ENCODE results near the gene SCGB1D1. TPM values are rescaled to one million over a fixed set of nuclear protein-coding genes. Genes with fewer than 3 reads are reported as not detected.

Gene SCGB1D1
- total and polyA plus RNA-seq, 2 experiments from 2014 or later = not detected

DNA sequence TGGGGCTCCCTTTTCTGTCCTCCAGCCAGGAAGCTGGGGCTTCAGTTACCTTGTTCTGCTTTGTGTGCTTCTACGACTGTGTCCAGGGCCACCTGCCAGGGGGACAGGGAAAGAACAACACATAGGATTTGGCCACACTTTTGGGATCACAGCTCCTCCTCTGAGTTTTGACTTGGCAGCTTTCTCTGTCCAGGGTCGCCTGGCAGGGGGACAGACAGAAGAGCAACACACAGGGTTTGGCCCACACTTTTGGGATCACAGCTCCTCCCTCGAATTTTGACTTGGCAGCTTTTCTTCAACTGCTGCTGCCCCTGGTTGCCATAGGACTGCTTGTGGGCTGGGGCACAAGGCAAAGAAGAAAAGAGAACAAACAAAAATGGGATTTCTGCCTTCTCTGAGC is 47.1 kb upstream of the SCGB1D1 start:
- H3K79me2 ChIP-seq (ENCODE audit: insufficient read depth) = no peaks in the 10 kb centered on the region
- DNase-seq = no peak
- H3K36me3 ChIP-seq (ENCODE audit: low read depth) = no peaks in the 10 kb centered on the region
- no peaks in the 10 kb centered on the region for H3F3A ChIP-seq (ENCODE audit: insufficient read depth)
- no peak overlapping the region for H3K4me2 ChIP-seq (ENCODE audit: unreplicated experiment)
- H3K9me3 ChIP-seq (ENCODE audit: low read depth) = no peaks in the 10 kb centered on the region
- WGBS, 2 experiments (ENCODE audit: low coverage in 1 of 2, low lambda C conversion rate in 2 of 2, missing lambda C conversion rate in 2 of 2) = 19 to 22% methylated on average over 3 of the region's 3 CpGs
- H3K27ac ChIP-seq = no peak overlapping the region
- H3K27me3 ChIP-seq (replicated peaks; ENCODE audit: insufficient read depth) = no peaks in the 10 kb centered on the region
- no peak for TF ChIP-seq EZH2 (IDR thresholded peaks at IDR 0.05; ENCODE audit: insufficient read depth, poor library complexity, severe bottlenecking)
- no peak for TF ChIP-seq EZH2phosphoT487 (IDR thresholded peaks at IDR 0.05; ENCODE audit: insufficient read depth, low read depth)
- H4K20me1 ChIP-seq (ENCODE audit: insufficient read depth) = no peaks in the 10 kb centered on the region
- H3K4me1 ChIP-seq (ENCODE audit: insufficient read depth) = no peaks in the 10 kb centered on the region
- no peak overlapping the region for H3K4me3 ChIP-seq
- H3K9ac ChIP-seq = no peak overlapping the region
- in situ Hi-C loops (cut with MboI) = no loop called here
- H3K9me2 ChIP-seq (ENCODE audit: insufficient read depth) = no peaks in the 10 kb centered on the region
- no peak overlapping the region for H2AFZ ChIP-seq

DNA sequence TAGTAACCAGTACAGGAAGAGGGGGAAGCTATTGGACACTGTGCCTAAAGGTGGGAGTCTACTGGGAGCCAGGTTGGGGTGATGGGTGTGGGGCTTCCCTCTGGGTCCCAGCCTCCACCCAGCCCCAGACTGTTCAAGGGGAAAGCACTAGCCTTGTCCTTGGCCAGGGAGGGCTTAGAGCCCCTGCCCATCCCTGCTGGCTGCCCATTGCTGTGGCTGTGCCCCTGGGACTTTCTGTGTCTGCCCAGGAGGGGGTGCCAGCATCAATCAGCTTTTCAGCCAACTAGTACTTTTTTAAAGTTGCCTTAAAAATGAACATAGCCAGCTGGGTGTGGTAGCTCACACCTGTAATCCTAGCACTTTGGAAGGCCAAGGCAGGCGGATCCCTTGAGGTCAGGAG is 46.3 kb upstream of the SCGB1D1 start:
- Histone ChIP-seq H4K20me1 (ENCODE audit: insufficient read depth) (no peaks in the 10 kb centered on the region), H3K4me2 (ENCODE audit: unreplicated experiment) (no peak overlapping the region), H2AFZ (no peak overlapping the region), H3K9me2 (ENCODE audit: insufficient read depth) (no peaks in the 10 kb centered on the region), H3K9me3 (ENCODE audit: low read depth) (no peaks in the 10 kb centered on the region), H3K79me2 (ENCODE audit: insufficient read depth) (no peaks in the 10 kb centered on the region), H3K27ac (no peak overlapping the region), H3K9ac (no peak overlapping the region), H3F3A (ENCODE audit: insufficient read depth) (no peaks in the 10 kb centered on the region), H3K4me1 (ENCODE audit: insufficient read depth) (no peaks in the 10 kb centered on the region), H3K36me3 (ENCODE audit: low read depth) (no peaks in the 10 kb centered on the region), H3K4me3 (no peak overlapping the region), H3K27me3 (replicated peaks; ENCODE audit: insufficient read depth) (no peaks in the 10 kb centered on the region)
- 100% methylated on average over 1 of the region's 1 CpG for WGBS, 2 experiments (ENCODE audit: low coverage in 1 of 2, low lambda C conversion rate in 2 of 2, missing lambda C conversion rate in 2 of 2)
- TF ChIP-seq EZH2 (IDR thresholded peaks at IDR 0.05; ENCODE audit: insufficient read depth, poor library complexity, severe bottlenecking) (no peak), EZH2phosphoT487 (IDR thresholded peaks at IDR 0.05; ENCODE audit: insufficient read depth, low read depth) (no peak)
- no peak for DNase-seq
- in situ Hi-C loops (cut with MboI) = no loop called here

DNA sequence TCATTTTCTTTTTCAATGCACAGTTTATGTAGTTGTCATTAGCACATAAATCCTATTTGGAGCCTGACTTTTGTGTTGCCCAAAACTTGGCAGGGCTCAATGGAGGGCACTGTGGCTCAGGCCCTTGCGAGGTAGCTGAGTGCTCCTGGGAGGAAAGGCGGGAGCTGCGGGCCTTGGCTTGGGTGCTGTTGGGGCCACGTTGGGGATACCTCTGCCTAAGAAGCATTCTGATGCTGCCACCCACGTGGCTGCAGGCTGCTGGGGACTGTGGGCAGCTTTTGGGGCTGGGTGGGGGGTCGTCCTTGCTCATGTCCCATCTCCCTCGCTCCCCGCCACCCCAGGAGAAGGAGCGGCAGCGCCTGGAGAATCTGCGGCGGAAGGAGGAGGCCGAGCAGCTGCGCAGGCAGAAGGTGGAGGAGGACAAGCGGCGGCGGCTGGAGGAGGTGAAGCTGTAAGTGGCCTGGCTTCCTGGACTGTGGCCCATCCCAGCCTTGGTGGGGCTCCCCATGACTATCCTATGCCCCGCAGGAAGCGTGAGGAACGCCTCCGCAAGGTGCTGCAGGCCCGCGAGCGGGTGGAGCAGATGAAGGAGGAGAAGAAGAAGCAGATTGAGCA is 45.3 kb upstream of the SCGB1D1 start:
- TF ChIP-seq EZH2phosphoT487 (IDR thresholded peaks at IDR 0.05; ENCODE audit: insufficient read depth, low read depth) (no peak), EZH2 (IDR thresholded peaks at IDR 0.05; ENCODE audit: insufficient read depth, poor library complexity, severe bottlenecking) (no peak)
- DNase-seq = no peak
- in situ Hi-C loops (cut with MboI) = no loop called here
- H3K9ac ChIP-seq = no peak overlapping the region
- H4K20me1 ChIP-seq (ENCODE audit: insufficient read depth) = no peaks in the 10 kb centered on the region
- no peak overlapping the region for H3K4me3 ChIP-seq
- no peaks in the 10 kb centered on the region for H3K4me1 ChIP-seq (ENCODE audit: insufficient read depth)
- H3K4me2 ChIP-seq (ENCODE audit: unreplicated experiment) = no peak overlapping the region
- no peaks in the 10 kb centered on the region for H3F3A ChIP-seq (ENCODE audit: insufficient read depth)
- no peaks in the 10 kb centered on the region for H3K27me3 ChIP-seq (replicated peaks; ENCODE audit: insufficient read depth)
- no peaks in the 10 kb centered on the region for H3K9me2 ChIP-seq (ENCODE audit: insufficient read depth)
- H3K79me2 ChIP-seq (ENCODE audit: insufficient read depth) = no peaks in the 10 kb centered on the region
- H3K9me3 ChIP-seq (ENCODE audit: low read depth) = no peaks in the 10 kb centered on the region
- no peak overlapping the region for H3K27ac ChIP-seq
- no peak overlapping the region for H2AFZ ChIP-seq
- 93 to 94% methylated on average over 21 to 24 of the region's 24 CpGs for WGBS, 2 experiments (ENCODE audit: low coverage in 1 of 2, low lambda C conversion rate in 2 of 2, missing lambda C conversion rate in 2 of 2)
- no peaks in the 10 kb centered on the region for H3K36me3 ChIP-seq (ENCODE audit: low read depth)

DNA sequence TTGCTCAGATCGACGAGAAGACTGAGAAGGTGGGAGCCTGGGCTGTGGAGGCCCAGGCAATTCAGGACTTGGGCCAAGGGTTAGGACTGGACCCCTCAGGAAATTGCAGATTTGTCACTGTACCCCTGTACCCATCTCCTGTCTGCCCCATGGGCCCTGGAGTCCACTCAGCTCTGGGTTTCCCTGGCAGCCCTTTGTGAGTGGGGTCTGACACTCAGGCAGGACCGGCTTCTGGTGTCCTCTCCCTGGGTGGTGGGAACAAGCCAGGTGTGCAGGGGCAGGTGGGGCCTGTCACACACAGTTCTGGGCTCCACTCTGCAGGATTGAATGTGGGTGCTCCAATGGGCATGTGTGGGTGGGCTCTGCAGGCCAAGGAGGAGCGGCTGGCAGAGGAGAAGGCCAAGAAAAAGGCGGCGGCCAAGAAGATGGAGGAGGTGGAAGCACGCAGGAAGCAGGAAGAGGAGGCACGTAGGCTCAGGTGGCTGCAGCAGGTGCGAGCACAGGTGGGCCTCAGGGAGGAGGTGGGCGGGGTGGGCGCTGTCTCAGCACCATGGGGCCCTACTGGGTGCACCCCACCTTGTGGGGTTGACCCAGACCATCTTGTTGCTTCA is 44.6 kb upstream of the SCGB1D1 start:
- Histone ChIP-seq H3F3A (ENCODE audit: insufficient read depth) (no peaks in the 10 kb centered on the region), H3K27me3 (replicated peaks; ENCODE audit: insufficient read depth) (no peaks in the 10 kb centered on the region), H3K9me2 (ENCODE audit: insufficient read depth) (no peaks in the 10 kb centered on the region), H4K20me1 (ENCODE audit: insufficient read depth) (no peaks in the 10 kb centered on the region), H3K36me3 (ENCODE audit: low read depth) (no peaks in the 10 kb centered on the region), H3K27ac (no peak overlapping the region), H3K4me2 (ENCODE audit: unreplicated experiment) (no peak overlapping the region), H3K9ac (no peak overlapping the region), H2AFZ (no peak overlapping the region), H3K79me2 (ENCODE audit: insufficient read depth) (no peaks in the 10 kb centered on the region), H3K4me1 (ENCODE audit: insufficient read depth) (no peaks in the 10 kb centered on the region), H3K9me3 (ENCODE audit: low read depth) (no peaks in the 10 kb centered on the region), H3K4me3 (no peak overlapping the region)
- in situ Hi-C loops (cut with MboI) = no loop called here
- TF ChIP-seq EZH2 (IDR thresholded peaks at IDR 0.05; ENCODE audit: insufficient read depth, poor library complexity, severe bottlenecking) (no peak), EZH2phosphoT487 (IDR thresholded peaks at IDR 0.05; ENCODE audit: insufficient read depth, low read depth) (no peak)
- no peak for DNase-seq
- WGBS, 2 experiments (ENCODE audit: low coverage in 1 of 2, low lambda C conversion rate in 2 of 2, missing lambda C conversion rate in 2 of 2) = 97 to 100% methylated on average over 11 of the region's 11 CpGs
